Psoas muscle (tissue), 8 donors: ENCODE results near the gene OR5J2. TPM values are rescaled to one million over a fixed set of nuclear protein-coding genes. Genes with fewer than 3 reads are reported as not detected.
"Not testable (repeated sequence)": the region's sequence is repeated elsewhere in the genome, so short reads cannot be mapped to it uniquely, and the experiment has no call there.

Source experiments
- ATAC-seq, 4 donors: fragments of 200-7000 bp; cut with Tn5 transposase; one replicate each; pipeline ENCODE4 v1.9.1; 2020; ENCODE audit warnings: moderate library complexity in 3 of 4, mild to moderate bottlenecking in 2 of 4
- DNase-seq, 2 donors: peaks; one replicate each; pipeline ENCODE4 v3.0.0-alpha.2; 2020
- H3K27ac ChIP-seq: fragments of 200-600 bp; one replicate; pipeline ENCODE4 v1.8.0; 2022
- H3K27me3 ChIP-seq, 3 donors: fragments of 200-600 bp in 1 of 3; one replicate each; pipeline versions ENCODE4 v1.6.1 to v1.8.0; 2013 to 2022; ENCODE audit warnings: low read length in 2 of 3, mild to moderate bottlenecking in 2 of 3, moderate library complexity in 1 of 3; ENCODE audit not compliant: insufficient read depth in 3 of 3
- H3K36me3 ChIP-seq, 2 donors: fragments of 200-600 bp in 1 of 2; one replicate each; pipeline versions ENCODE4 v1.6.1 to v1.8.0; 2013 to 2022; ENCODE audit warnings: low read depth in 1 of 2, mild to moderate bottlenecking in 1 of 2, moderate library complexity in 1 of 2; ENCODE audit not compliant: insufficient read depth in 1 of 2
- H3K4me1 ChIP-seq: fragments of 200-600 bp; one replicate; pipeline ENCODE4 v1.8.0; 2022
- H3K4me3 ChIP-seq: fragments of 200-600 bp; one replicate; pipeline ENCODE4 v1.8.0; 2022; ENCODE audit warnings: mild to moderate bottlenecking
- H3K9me3 ChIP-seq: fragments of 200-600 bp; one replicate; pipeline ENCODE4 v1.8.0; 2022
- WGBS, 3 donors: extraction: QIAGEN DNeasy Blood & Tissue Kit; methylation state at CpG; one replicate each; pipeline versions ENCODE4 v1.1.6 to v1.1.7; 2013; 5-methylcytosine and 5-hydroxymethylcytosine counted together
- intact Hi-C, 2 donors: fragments of 100-400 bp; cut with DNase I; formaldehyde crosslinking; loops; one replicate each; pipeline versions ENCODE4 v1.11.0 to v1.14.2; 2022
- long read RNA-seq, 2 donors: library from polyadenylated mRNA; unstranded; transcript quantifications; one replicate each; pipeline ENCODE4 v2.0.0, GENCODE V29; 2021
- polyA plus RNA-seq, 3 donors: library from polyadenylated mRNA; stranded (reverse); fragments of 200-250 nt; gene quantifications; one replicate each; pipeline ENCODE4 v1.2.3, GENCODE V29; 2013
- total RNA-seq, 4 donors: library from RNA; stranded (reverse); fragmentation: NEBNext Ultra II Directional in 2 of 4; extraction: Animal tissue kit (Norgen Biotek cat#: 25700) in 2 of 4; gene quantifications; one replicate each; pipeline versions ENCODE4 v1.2.1 to v1.2.4, GENCODE V29; 2021 to 2023
- TF ChIP-seq, protein P1 (sequence below): fragments of 200-600 bp; IDR thresholded peaks from one replicate; pipeline ENCODE4 v1.8.0; 2022; ENCODE audit warnings: antibody characterized with exemption
- donor health status: healthy with polysubstance abuse.
- donor health status: DM: no; HTN: no; CAD: no; lungs with moderate emphysema.
- donor health status: Bipolar disorder and iron deficiency.
- donor health status: healthy.
- donor health status: DM: yes; HTN: yes; CAD: no.
- donor health status: DM: no; HTN: no; CAD: no.
- donor health status: DM: no; HTN: no; CAD: no.
- donor health status: DM: yes; HTN: yes; CAD: no.

The OR5J2 gene
- total RNA-seq: not detected
- not detected for polyA plus RNA-seq
- long read RNA-seq, donor 1: 0 reads
- long read RNA-seq, donor 2: 0 reads

DNA sequence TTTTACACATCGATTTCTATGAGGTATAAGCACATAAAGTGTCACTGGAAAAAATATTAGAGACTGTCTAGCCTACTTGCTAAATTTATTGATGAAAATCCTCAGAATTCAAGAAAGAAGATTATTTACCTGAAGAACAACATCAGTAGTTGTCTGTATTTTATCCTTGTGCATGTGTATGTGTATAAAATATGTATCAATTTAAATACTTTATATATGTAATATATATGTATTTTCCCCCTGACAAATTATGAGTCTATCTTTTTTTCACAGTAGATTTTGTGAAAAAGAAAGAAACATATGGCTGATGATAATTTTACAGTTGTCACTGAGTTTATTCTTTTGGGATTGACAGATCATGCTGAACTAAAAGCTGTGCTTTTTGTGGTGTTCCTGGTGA lies at the start of gene OR5J2:
Gene OR5J2 (plus strand): TSS at position 301 of the 400 bp plus-strand sequence. CDS start 0 bp downstream, at position 301.
- Histone ChIP-seq H3K36me3 (no peaks in the 10 kb centered on the region), H3K27me3 (no peaks in the 10 kb centered on the region), H3K27ac (no peak within 1 kb of the TSS), H3K4me3 (no peak within 1 kb of the TSS), H3K4me1 (no peaks in the 10 kb centered on the region), H3K9me3 (peaks cover 21% of the 10 kb centered on the region)
- TF ChIP-seq, protein P1, sequence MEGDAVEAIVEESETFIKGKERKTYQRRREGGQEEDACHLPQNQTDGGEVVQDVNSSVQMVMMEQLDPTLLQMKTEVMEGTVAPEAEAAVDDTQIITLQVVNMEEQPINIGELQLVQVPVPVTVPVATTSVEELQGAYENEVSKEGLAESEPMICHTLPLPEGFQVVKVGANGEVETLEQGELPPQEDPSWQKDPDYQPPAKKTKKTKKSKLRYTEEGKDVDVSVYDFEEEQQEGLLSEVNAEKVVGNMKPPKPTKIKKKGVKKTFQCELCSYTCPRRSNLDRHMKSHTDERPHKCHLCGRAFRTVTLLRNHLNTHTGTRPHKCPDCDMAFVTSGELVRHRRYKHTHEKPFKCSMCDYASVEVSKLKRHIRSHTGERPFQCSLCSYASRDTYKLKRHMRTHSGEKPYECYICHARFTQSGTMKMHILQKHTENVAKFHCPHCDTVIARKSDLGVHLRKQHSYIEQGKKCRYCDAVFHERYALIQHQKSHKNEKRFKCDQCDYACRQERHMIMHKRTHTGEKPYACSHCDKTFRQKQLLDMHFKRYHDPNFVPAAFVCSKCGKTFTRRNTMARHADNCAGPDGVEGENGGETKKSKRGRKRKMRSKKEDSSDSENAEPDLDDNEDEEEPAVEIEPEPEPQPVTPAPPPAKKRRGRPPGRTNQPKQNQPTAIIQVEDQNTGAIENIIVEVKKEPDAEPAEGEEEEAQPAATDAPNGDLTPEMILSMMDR: no peak
- WGBS, 3 donors: 57 to 64% (median 64%) methylated on average over 1 of the region's 1 CpG
- ATAC-seq (no peak), DNase-seq (no peak)
- intact Hi-C loops: no loop called here

DNA sequence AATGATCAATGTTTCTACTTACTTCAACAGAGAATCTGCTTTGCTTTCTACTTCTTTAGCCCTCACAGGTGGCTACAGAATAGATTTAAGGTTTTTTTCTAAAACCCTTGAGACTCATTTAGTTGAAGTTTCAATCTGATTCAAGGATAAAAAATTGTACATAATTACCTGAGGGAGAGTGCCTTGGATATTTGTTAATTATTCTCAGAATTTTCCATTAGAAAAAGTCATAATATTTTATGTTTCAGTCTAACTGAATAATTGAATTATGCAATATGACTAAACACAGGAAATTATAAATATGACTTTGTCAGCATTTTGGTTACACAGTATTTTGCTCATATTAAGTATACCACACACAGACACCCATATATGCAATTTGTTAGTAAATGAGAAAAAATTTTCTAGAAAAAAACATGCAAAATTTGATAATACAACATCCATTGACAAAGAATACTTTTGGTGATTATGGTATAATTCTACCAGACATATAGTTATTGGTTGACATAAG lies 36.2 kb upstream of the OR5J2 start, which contains the start of gene OR8J3:
Gene OR8J3 (minus strand): TSS at position 51 of the 511 bp plus-strand sequence. CDS start 2,483 bp downstream, outside the sequence.
- intact Hi-C loops: no loop called here
- ATAC-seq: no peak
- no peak for DNase-seq
- Histone ChIP-seq H3K4me1 (no peaks in the 10 kb centered on the region), H3K36me3 (no peaks in the 10 kb centered on the region), H3K27ac (no peak within 1 kb of the TSS), H3K9me3 (no peaks in the 10 kb centered on the region), H3K27me3 (no peaks in the 10 kb centered on the region), H3K4me3 (no peak within 1 kb of the TSS)
- TF ChIP-seq, protein P1: no peak

DNA sequence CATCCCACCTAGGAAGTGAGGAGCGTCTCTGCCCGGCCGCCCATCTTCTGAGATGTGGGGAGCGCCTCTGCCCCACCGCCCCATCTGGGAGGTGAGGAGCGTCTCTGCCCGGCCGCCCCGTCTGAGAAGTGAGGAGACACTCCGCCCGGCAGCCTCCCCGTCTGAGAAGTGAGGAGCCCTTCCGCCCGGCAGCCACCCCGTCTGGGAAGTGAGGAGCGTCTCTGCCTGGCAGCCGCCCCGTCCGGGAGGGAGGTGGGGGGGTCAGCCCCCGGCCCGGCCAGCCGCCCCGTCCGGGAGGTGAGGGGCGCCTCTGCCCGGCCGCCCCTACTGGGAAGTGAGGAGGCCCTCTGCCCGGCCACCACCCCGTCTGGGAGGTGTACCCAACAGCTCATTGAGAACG lies 32.7 kb upstream of the OR5J2 start:
- H3K36me3 ChIP-seq, intact Hi-C loops: not testable (repeated sequence)
- 89 to 98% (median 92%) methylated on average over 19 to 28 of the region's 30 CpGs for WGBS, 3 donors

DNA sequence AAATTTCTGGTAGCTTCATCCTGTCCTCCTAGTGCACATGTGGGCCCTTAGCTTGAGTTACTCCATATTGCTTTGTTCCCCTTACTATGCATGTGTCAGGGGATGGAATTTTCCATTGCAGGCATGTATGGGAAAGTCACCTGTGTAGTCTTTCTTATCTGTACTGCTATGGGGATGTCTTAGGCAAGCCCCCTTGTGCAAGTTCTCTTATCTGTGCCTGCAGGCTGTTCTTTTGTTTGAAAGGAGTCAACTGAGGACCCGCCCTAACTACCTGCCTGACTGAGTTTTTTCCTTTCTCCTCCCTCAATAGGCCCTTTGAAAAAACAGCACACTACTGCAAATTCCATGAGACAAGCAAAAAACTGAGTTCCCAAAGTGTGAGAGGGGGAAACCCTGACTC lies 25.0 kb upstream of the OR5J2 start:
- no peak overlapping the region for H3K4me3 ChIP-seq
- H3K4me1 ChIP-seq: no peaks in the 10 kb centered on the region
- 59 to 63% (median 62%) methylated on average over 1 of the region's 1 CpG for WGBS, 3 donors
- TF ChIP-seq, protein P1: no peak
- H3K36me3 ChIP-seq: no peaks in the 10 kb centered on the region
- no peaks in the 10 kb centered on the region for H3K9me3 ChIP-seq
- no peak overlapping the region for H3K27ac ChIP-seq
- no peak for ATAC-seq
- H3K27me3 ChIP-seq: no peaks in the 10 kb centered on the region
- DNase-seq: no peak
- intact Hi-C loops: no loop called here

More for the DNA sequence above, 32.7 kb upstream of the OR5J2 start:
- not testable (repeated sequence) for H3K4me3 ChIP-seq, H3K27ac ChIP-seq, DNase-seq, ATAC-seq, H3K4me1 ChIP-seq, H3K9me3 ChIP-seq, H3K27me3 ChIP-seq

DNA sequence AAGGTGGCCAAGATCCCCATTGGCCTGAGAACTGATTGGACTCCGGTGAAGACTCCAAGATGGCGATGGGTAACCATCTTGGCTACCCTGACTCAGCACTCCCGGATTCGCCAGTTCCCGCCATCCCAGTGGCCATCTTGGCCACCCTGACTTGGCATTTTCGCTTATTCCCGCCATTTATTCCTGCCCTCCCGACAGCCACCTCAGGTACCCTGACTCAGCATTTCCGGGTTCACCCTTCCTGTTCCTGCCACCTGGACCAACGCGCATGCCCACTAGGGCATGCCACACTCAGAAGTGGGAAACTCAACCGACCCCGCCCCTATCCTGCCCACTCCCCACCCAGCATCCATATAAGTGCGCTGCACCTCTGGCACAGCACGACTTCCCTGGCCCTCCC lies 24.1 kb upstream of the OR5J2 start:
- WGBS, 3 donors: 86 to 94% (median 90%) methylated on average over 15 of the region's 15 CpGs
- Histone ChIP-seq H3K4me1 (no peaks in the 10 kb centered on the region), H3K36me3 (no peaks in the 10 kb centered on the region), H3K27ac (no peak overlapping the region), H3K9me3 (no peaks in the 10 kb centered on the region), H3K27me3 (no peaks in the 10 kb centered on the region), H3K4me3 (no peak overlapping the region)
- ATAC-seq: no peak
- intact Hi-C loops: no loop called here
- DNase-seq: no peak
- TF ChIP-seq, protein P1: no peak
